ENCODE data around the gene CCN2.
A peak's percentile ranks its signal among the peaks of the same experiment; 100 is the strongest.
"Not testable (repeated sequence)": the region's sequence is repeated elsewhere in the genome, so short reads cannot be mapped to it uniquely, and the experiment has no call there.

The CCN2 gene

DNA sequence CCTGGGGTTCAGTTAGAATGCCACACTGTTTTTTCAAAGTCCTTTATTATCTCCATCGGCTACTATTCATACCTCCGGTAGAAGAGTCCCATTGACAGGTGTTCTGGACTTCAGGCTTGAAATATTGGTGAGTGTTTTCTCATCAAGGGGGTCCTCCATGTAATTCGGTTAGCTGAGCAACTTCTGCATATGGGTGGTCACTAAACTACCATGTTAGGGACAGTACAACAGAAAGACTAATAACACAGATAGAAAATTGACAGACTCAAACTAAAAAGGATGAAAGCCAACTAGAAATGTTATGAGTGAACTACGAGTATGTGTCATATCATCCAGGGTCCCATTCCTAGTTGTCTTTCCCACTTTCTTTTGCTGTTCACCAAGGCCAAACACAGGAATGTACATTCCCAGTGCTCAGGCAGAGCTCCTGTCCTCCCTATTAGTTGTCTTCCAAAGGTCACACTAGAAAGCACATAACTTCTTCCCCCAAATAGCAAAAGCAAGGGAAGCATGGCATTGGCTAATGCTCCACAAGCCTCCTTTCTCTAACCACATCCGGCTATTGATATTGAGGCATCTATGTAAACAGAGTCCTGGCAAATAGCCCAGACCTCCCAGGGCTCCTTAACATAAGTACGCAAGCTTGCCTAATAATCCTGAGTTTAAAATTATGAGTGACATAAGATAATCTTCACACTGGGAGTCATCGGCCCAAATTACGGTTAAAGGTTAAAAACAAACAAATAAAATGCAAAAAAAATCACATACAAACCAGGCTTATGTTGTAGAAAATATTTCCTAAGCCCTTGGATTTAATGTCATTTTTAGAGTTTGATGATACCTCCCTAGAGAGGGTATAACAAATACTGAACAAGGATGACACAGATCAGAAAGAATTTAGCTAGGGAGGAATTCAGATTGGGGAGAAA is 13.2 kb downstream of the CCN2 start:
- DNase-seq, result no peak

DNA sequence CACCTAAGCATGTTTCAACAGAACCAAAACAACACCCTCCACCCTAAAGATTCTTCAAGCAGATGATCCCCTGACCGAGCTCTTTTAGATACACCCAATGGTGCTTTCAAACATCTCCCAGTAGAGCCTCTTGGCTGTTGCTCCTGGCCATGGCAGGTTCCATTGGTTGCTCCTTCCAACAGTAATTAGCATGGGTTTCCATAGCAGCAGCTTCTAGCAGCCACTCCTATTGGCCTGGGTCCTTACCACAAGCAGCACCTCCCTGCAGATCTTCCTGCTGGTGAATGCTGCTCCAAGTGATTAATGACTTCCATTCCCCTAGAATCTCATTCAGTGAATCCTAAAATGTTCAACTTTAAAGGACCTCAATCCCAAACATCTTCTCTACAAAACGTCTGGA is 13.9 kb downstream of the CCN2 start:
- no peak for DNase-seq

DNA sequence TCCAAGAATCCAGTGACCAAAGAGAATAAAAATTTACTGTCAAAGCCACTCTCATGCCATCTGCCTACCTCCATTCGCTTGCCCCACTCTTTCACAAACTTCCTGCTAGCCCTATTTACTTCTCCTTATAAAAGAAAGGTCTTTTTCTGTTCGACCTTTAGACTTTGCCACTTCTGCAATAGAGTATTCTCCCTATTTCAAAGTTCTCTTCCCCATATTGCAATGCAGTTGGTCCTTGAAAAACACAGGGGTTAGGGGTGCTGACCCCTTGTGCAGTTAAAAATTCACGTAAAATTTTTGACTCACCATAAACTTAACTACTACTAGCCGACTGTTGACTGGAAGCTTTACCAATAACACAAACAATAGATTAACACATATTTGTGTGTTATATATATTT is 15.0 kb downstream of the CCN2 start:
- DNase-seq, result no peak

DNA sequence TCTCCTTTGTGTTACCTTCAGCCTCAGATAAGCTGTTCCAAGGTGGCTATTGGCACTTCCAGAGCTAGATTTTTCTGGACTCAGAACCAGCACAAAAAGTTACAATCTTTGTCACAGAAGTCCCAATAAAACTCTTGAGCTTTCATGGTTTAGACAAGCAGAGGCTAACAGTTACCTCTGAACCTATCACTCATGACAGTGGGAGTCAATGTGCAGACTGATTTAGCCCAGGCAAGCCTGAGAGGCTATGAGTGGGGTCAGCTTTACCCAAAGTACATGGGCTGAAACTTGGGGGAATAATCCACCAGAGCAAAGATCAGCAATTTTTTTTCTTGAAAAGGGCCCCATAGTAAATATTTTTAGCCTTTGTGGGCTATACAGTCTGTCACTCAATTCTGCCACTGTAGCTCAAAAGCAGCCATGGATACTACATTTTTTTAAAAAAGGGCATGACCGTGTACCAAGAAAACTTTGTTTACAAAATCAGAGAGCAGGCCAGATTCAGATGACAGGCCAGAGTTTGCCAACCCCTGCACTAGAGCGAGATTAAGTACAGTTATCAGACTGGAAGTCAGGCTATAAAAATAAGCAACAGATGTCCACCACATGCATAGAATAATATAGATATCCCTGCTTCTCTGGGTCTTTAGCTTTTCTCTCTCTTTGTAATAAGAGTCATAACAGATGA is 20.0 kb downstream of the CCN2 start:
- DNase-seq, result no peak

DNA sequence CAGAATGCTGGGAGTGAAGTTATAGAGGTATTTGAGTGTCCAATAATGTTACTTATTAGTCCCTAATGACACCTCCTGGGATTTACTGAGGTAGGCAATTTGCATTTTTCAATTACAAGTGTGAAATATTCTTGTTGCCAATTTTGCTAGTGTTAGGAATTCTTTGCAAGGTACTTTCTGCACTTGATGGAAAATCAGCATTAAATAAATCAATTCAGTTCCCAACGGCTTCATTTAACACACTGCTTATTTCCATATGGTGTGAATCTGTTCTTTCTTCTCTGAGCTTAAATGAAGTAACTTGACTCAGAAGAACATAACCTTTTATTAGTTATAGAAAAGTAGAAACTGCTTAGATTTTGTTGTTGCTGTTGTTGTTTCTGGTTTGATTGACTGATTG is 21.2 kb downstream of the CCN2 start:
- DNase-seq, result no peak

DNA sequence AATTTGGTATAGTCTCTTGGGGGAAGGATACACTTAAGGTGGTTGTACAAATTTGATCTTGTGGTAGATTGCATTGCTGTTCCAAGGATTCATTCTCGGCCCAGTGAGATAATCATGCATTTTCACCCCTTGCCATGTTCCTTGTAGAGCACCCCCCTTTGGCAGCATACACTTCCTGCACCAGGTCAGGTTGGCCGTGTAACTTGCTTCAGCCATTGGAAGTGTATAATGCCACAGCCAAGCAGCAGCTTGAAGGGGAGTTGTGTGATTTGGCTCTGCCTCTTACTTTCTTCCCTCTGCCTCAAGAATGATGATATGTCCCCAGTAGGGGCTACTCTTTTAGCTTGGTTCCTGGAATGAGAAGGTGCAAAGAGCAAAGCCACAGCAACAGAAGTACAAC is 21.9 kb downstream of the CCN2 start:
- no peak for DNase-seq

DNA sequence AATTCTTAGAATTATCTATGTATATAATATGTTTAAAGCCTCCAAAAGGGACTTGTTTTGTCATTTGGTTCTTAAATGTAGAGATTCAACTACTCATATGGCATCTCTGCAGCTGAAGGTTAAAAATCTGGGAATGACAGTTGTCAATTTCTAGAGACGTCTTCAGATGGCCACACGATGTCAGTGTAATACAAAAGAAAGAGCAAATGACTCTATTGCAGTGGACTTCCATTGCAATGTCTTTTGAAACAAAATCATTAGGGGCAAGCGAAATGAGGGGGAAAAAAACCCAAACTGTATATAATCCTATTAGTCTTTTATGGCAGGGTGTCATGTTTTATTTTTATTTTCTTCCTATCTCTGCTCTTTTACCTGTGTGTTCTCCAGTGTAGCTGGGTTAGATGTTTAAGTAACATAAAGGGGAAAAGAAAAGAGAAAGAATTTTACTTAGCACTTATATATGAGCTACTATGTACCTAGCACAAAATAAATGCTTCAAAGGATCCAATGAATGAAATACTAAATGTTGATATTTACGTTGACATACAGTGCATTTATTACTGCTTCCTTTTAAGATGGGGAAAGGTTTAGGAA is 26.2 kb downstream of the CCN2 start:
- no peak for DNase-seq

DNA sequence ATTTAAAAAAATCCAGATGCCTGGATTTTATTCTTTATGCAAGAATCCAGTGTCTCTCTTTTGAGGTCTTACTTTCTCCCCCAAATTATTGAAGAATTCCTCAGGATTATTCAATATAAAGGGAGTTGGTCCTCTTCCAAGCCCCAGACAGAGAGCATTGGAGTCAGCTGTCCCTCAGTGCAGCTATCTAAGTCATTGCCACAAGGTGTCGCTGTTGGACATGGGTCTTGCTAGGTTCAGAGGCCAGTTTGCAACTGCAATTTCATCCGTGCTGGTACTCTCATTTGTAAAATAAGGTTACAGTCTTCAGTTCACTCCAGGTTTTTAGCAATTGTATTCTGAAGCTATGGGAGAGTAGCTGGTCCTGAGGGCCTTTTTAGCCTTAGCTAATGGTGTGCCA is 27.8 kb downstream of the CCN2 start:
- no peak for DNase-seq

DNA sequence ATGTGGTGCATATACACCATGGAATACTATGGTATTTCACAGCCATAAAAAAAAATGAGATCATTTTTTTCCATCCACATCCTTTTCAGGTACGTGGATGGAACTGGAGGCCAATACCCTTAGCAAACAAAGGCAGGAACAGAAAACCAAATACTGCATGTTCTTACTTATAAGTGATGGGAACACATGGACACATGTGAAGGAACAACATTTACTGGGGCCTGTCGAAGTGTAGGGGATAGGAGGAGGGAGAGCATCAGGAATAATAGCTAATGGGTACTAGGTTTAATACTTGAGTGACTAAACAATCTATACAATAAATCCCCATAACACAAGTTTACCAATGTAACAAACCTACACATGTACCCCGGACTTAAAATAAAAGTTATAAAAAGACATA is 30.5 kb downstream of the CCN2 start:
- no peak for DNase-seq

DNA sequence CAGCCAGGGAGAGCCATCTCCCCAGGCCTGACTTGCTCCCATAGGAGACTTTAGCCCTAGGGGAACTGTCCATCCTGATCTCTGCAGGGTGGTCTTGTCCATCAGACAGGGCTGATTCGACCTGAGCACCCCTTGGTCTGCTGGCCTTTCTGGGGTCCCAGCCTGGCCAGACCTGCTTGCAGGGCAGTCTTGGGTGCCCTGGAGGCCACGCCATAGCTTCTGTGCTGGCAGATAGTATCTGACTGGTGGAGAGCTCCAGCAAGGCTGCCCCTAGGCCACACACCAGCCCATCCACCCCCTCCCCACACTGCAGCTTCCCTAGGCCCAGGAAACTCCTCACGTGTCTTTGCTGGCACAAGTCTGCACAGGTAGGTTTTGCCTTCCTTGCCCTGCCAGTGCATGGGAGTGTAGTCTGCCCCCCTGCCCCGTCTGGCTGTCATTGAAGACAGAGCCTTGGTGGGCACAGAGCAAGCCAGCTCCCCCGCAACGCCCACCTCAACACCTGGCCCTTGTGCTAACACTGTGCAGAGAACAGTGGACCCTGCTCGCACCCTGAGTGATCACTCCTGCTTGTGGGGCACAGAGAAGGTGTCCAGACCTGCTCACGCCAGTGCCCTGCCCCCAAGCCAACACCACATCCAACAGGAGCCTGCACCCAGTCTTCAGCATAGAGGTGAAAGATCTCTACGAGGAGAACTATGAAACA is 32.4 kb downstream of the CCN2 start:
- no peak for DNase-seq

DNA sequence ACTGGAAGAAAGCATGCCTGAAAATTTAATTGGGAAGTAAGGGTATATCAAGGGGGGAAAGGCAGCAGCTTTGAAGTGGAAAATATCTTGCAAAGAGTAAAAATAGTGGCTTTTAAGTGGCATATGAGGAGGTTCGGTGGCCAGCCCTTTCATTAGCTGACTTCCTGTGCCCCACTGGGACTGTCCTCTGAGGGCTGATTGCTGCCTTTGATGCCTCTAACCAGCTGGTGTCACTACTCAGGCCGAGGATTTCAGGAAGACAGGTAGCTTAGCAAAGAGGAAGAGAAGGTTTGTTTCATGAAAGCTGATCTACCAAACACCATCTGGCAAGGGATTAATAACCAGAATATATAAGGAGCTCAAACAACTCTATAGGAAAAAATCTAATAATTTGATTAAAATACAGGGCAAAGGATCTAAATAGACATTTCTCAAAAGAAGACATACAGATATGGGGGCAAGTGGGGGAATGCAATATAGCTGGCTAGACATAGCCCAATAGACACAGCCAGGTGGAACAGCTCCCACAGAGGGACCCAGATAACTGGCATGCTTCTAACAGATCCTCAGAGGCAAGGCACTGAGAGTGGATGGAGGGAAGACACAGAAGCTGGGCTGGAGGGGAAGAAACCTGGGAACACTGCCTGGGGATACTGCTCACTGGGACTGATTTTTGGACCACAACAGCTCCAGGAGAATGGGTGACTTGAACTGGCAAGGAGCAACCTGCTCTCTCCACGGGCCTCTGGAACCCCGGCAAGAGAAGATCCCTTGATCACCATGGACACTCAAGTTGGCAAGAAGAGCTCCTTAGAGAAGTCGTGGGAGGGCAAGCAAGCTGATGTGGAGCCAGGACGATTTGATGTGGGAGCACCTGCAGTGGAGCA is 33.2 kb downstream of the CCN2 start:
- DNase-seq, result no peak

DNA sequence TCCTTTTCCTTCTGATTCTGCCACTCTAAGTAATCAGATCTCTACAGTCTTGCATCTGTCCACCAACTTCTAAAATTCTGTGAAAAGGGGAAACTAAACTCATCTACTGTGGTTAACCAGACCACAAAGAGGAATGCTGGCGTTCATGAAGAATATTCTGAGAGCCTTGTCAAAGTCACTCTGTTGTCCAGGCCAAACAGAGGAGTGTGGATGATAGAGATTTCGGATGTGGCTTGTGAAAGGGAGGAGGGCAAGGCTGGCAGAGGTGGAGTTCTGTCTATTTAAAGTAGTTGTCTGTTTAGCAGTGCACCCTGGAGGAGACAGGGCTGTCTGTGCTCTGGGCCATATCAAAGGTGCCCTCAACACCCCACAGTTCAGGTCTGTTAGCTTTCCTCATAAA is 33.9 kb downstream of the CCN2 start:
- DNase-seq, result no peak

DNA sequence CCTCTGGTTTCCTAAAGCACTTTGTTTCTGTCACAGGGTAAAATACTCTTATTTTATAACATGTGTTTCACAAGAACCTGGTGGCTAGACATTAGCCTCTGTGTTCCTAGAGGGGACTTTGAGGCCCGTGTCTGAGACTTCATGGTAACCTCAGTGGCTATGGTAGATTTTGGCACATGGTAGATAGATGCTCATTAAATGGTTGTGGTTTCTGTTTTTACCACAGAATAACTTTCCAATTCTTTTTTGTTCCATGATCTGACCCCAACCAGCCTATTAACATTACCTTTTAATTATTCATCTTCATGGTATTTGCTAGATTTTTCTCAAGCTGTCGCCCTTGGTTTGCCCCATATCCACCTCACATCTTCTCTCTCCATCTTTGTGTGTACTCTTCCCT is 34.3 kb downstream of the CCN2 start:
- DNase-seq, result no peak

DNA sequence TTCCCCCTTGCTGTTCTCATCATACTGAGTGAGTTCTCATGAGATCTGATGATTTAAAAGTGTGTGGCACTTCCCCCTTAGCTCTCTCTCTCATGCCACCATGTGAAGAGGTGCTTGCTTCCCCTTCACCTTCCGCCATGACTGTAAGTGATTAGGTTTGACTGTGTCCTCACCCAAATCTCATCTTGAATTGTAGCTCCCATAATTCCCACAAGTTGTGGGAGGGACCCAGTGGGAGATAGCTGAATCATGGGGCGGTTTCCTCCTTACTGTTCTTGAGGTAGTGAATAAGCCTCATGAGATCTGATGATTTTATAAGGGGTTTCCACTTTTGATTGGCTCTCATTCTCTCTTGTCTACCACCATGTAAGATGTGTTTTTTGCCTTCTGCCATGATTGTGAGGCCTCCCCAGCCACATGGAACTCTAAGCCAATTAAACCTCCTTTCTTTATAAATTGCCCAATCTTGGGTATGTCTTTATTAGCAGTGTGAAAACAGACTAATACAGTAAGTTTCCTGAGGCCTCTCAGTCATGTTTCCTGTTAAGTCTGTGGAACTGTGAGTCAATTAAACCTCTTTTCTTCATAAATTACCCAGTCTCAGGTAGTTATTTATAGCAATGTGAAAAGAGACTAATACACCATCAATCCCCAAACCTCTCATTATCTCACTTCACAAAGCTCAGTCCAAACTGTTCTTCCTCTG is 34.9 kb downstream of the CCN2 start:
- not testable (repeated sequence) for DNase-seq

DNA sequence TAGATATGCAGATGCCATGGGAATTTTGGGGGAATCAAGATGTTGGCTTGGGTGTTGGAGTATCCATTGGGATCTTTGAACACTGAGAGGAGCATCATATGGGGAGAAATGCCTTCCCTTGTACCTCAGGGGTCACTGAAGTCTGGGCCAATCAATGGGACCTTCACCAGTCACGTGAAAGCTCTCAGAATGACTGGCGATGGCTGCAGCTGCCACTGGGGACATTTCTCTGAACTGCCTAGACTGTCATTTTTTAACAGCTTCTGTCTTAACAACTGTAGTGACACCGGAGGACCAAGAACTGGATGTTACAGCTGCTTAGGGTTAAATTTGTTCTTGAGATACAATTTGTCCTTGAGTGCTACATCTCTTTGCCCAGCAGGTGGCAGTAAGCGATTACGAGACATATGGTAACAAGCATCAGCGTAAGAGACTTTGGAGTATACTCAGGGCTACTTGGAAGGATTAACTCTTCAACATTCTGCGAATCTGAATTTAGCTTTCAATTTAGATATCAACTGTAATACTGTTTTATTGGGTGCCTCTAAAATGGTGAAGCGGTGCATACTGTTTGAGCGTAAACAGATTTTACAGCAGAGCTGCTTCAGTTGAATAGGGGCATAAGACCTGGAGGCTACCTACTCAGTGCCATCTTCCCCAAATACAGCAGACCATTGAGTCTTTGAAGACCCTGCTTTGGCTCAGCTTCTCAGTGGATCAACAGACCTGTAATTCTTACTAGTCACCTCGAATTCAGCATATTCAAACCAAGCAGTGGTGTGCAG is 36.0 kb downstream of the CCN2 start:
- DNase-seq, result peak; percentile 65

DNA sequence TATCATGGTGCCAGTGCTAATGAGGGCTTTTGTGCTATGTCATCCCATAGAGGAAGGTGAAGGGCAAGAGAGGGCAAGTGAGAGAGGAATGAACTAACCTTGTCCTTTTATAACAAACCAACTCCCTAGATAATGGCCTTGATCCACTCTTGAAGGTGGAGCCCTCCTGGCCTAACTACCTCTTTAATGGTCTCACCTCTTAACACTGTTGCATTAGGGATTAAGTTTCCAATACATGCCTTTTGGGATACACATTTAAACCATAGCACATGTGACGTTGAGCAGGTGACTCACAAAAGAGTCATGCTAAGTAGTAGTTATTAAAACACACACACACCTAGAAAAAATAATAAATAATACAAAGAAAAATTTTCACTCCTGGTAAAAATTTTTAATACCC is 36.9 kb downstream of the CCN2 start:
- no peak for DNase-seq

DNA sequence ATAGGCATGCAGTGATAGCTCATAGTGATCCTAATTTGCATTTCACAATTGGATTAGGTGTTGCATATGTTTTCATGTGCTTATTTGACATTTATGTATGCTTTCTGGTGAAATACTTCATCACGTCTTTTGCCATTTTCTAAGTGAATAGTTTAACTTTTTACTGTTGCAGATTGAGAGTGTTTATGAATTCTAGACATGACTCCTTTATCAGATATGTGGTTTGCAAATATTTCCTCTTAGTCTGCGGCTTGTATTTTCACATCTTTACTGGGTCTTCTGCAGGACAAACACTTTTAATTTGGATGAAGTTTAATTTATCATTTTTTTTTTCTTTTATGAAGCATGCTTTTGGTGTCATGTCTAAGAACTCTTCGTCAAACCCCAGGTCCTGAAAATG is 39.2 kb downstream of the CCN2 start:
- DNase-seq, result no peak

DNA sequence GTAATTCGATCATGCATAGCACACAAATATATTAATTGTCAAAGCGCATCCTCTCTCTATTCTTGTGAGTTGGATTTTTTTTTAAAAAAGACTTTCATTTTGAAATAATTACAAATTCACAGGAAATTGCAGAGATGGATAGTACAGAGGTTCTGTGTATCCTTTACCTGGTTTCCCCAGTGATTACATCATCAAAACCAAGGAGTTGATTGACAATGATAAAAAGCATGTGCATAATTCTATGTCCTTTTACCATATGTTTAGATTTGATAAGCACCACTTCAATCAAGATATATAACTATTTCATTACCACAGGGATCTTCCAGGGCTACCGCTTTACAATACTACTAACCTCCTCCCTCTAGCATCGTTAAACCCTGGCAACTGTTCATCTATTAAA is 40.2 kb downstream of the CCN2 start:
- DNase-seq, result no peak

DNA sequence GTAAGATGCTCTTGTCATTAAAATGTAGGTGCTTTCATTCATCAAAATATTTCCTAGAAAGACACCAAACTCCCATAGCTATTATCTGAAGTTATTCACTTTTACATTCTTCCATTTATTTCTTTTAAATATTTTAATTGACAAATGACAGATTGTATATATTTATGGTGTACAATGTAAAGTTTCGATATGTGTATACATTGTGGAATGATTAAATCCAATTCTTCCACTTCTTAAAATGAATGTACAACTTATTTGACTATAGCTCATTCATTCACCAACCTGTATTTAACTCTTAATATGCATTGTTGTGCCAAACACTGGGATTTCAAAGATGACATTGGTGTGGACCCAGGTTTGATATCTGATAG is 41.0 kb downstream of the CCN2 start:
- DNase-seq, result no peak

DNA sequence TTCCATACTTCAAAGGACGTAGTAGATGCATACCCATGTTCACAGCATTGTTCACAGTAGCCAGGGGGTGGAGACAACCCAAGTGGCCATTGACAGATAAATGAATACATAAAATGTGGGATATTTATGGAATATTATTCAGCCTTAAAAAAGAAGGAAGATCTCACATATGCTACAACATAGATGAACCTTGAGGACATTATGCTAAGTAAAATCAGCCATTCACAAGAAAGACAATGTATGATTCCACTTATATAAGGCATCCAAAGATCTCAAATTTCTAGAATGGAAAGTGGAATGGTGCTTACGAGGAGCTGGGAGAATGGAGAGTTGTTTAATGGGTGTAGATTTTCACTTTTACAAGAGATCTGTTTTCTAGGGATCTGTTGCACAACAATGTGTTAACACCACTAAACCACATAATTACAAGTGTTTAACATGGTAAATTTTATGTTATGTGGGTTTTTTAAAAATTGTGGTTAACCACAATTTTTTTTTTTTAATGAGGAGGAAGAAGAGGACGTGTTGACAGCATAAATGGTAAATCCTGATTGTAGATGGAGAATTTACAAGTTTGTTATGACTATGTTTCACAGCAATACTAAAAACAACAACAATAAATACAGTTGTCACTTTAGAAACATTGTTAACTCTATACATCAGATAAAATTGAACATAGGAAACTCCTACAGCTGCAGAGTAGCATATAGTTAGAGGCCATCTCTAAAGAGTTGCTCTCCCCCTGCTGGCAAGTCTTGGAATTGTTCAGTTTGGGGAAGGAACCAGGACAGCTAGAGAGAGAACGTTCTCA is 41.6 kb downstream of the CCN2 start:
- no peak for DNase-seq
